ENCODE results near the gene GPM6B.

The GPM6B gene

DNA sequence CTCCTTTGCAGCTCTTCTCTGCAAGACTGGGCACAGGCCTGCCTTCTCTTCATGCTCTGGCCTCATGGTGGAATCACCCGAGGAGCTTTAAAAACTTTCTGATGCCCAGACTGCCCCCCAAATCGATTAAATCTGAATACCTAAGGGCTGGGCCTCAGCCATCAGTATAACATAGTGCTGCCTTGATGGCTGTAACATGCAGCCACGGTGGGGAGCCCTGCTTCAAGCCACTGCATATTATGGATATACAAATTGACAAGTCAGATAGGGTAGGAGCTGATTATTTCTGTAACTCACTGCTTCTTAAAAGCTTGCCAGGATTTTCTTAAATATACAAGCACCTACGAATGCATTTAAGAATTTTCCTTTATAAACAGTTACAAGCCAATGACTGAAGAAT lies 40.5 kb downstream of the GPM6B start:
- FAIRE-seq (no peak), DNase-seq (ENCODE audit: insufficient read length, low spot score) (no peak)
- TF ChIP-seq POLR2A (IDR thresholded peaks at IDR 0.05; ENCODE audit: low read depth, low read length) = no peak

DNA sequence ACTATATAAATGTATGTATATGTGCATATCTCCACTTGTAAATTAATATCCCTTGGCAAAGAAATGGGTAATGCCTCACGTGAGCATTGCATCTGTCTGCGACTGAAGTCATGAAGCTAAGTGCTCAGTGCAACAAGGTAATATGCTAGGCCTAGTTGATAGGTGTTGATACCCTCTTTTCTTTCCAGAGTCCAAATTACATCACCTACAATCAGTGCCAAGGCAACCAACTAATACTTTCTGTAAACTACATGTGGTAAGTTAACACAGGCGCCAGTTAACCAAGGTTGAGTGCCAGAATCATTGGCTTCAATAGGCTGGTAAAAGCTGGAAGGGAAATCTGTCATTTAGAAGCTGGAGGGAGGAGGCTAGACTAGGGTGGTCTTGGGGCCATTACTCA lies 41.1 kb downstream of the GPM6B start:
- no peak for TF ChIP-seq POU2F2 (IDR thresholded peaks at IDR 0.05; ENCODE audit: low read depth, low read length)
- TF ChIP-seq SPI1 (IDR thresholded peaks at IDR 0.05; ENCODE audit: low read depth, low read length) = no peak
- TF ChIP-seq POLR2AphosphoS5 (IDR thresholded peaks at IDR 0.05; ENCODE audit: low read depth, low read length) = no peak
- TF ChIP-seq PAX5 (IDR thresholded peaks at IDR 0.05; ENCODE audit: insufficient read depth, low read length, severe bottlenecking) = no peak
- TF ChIP-seq TAF1 (IDR thresholded peaks at IDR 0.05; ENCODE audit: low read depth, low read length) = no peak
- TF ChIP-seq POLR2A (IDR thresholded peaks at IDR 0.05; ENCODE audit: low read depth, low read length) = no peak
- DNase-seq (ENCODE audit: insufficient read length, low spot score) = no peak
- no peak for FAIRE-seq

DNA sequence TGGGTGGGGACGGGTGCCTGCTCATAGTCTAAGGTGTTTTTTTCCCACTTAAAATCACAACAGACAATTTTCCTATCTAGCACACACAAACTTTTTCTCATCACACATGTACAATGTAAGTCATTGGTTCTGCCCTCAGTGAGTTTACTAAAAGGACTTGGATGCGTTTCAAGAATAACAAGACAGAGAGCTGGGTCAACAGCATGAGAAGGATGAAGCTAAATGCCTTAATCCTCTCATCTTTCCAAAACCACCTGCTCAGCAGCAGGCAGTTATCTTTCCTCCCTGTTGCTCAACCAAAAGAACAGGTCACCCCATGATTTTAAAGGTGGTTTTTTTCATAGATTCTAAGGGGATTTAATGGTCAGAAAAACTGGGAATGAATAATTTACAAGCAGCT lies 42.2 kb downstream of the GPM6B start:
- DNase-seq (ENCODE audit: insufficient read length, low spot score) (no peak), FAIRE-seq (peak; percentile 64)
- no peak for TF ChIP-seq POU2F2 (IDR thresholded peaks at IDR 0.05; ENCODE audit: low read depth, low read length)
- TF ChIP-seq PAX5 (IDR thresholded peaks at IDR 0.05; ENCODE audit: insufficient read depth, low read length, severe bottlenecking) = no peak
- TF ChIP-seq POLR2A (IDR thresholded peaks at IDR 0.05; ENCODE audit: low read depth, low read length) = no peak
- no peak for TF ChIP-seq TAF1 (IDR thresholded peaks at IDR 0.05; ENCODE audit: low read depth, low read length)
- no peak for TF ChIP-seq SPI1 (IDR thresholded peaks at IDR 0.05; ENCODE audit: low read depth, low read length)
- TF ChIP-seq POLR2AphosphoS5 (IDR thresholded peaks at IDR 0.05; ENCODE audit: low read depth, low read length) = no peak

DNA sequence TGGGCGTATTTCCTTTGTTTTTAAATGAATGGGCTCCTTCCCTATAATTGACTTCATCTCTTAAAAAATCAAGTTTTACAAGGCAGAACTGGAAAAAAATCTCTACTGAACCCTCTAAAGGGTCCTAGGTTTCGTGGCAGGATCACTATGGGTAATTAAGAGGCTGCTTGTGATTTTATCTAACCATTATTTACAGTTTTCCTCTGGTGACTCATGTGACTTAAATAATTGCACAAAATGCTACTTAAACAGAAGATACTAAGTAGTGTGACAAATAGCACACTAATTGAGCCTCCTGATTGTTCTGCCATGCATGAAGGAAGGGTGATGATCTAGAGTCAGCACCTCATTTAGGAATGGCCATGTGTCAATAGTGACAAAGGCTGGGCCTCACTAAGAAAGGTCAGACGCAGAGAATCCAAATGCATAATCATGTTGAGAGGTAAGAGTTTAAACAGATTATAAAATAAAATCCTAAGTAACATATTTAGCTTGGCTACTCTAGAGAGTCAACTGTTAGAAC lies 46.8 kb downstream of the GPM6B start:
- TF ChIP-seq POU2F2 (IDR thresholded peaks at IDR 0.05; ENCODE audit: low read depth, low read length) (no peak), PAX5 (IDR thresholded peaks at IDR 0.05; ENCODE audit: insufficient read depth, low read length, severe bottlenecking) (no peak), TAF1 (IDR thresholded peaks at IDR 0.05; ENCODE audit: low read depth, low read length) (no peak)
- FAIRE-seq = no peak
- DNase-seq (ENCODE audit: insufficient read length, low spot score) = no peak

DNA sequence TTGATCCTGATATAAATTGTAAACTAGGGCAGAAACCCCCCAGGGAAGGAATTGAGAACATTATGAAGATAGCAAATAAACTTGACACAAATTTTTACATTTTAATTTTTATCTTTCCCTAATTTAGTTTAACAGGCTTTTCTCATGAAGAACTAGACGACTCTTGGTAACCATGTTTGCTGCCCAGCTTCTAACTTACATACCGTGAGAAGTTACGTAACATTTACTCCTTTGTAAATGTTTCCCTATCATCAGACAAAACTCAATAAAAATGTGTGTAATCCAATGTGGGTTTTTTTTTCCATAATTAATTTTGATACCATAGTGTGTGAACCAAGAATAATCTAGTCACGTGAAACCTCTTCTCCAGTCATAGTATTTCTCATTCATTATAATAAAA lies 48.0 kb downstream of the GPM6B start:
- DNase-seq (ENCODE audit: insufficient read length, low spot score) (no peak), FAIRE-seq (no peak)
- TF ChIP-seq POU2F2 (IDR thresholded peaks at IDR 0.05; ENCODE audit: low read depth, low read length) (no peak), POLR2A (IDR thresholded peaks at IDR 0.05; ENCODE audit: low read depth, low read length) (no peak), TAF1 (IDR thresholded peaks at IDR 0.05; ENCODE audit: low read depth, low read length) (no peak), SPI1 (IDR thresholded peaks at IDR 0.05; ENCODE audit: low read depth, low read length) (no peak), POLR2AphosphoS5 (IDR thresholded peaks at IDR 0.05; ENCODE audit: low read depth, low read length) (no peak), PAX5 (IDR thresholded peaks at IDR 0.05; ENCODE audit: insufficient read depth, low read length, severe bottlenecking) (no peak)

DNA sequence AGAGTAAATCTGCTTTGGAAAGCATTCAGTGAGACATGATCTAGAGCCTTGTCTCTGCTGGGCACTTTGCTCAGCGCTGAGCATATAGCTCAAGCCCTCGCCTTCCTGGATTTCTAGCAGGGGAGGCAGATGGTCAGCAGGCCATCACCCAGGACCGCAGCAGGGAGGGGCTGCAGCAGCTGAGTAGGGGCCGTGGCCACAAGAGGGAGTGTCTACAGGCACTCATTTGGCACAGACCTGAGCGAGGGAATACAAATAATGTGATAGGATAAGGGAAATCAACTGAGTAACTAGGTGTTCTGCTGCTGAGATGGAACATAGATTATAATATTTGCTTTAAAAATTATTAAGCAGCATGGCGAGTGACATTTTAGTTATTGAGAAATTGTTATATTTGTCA lies 52.1 kb downstream of the GPM6B start:
- DNase-seq (ENCODE audit: insufficient read length, low spot score) = no peak
- TF ChIP-seq PAX5 (IDR thresholded peaks at IDR 0.05; ENCODE audit: insufficient read depth, low read length, severe bottlenecking) = no peak
- TF ChIP-seq POLR2AphosphoS5 (IDR thresholded peaks at IDR 0.05; ENCODE audit: low read depth, low read length) = no peak
- no peak for TF ChIP-seq SPI1 (IDR thresholded peaks at IDR 0.05; ENCODE audit: low read depth, low read length)
- no peak for TF ChIP-seq POLR2A (IDR thresholded peaks at IDR 0.05; ENCODE audit: low read depth, low read length)
- no peak for TF ChIP-seq POU2F2 (IDR thresholded peaks at IDR 0.05; ENCODE audit: low read depth, low read length)
- TF ChIP-seq TAF1 (IDR thresholded peaks at IDR 0.05; ENCODE audit: low read depth, low read length) = no peak
- no peak for FAIRE-seq

DNA sequence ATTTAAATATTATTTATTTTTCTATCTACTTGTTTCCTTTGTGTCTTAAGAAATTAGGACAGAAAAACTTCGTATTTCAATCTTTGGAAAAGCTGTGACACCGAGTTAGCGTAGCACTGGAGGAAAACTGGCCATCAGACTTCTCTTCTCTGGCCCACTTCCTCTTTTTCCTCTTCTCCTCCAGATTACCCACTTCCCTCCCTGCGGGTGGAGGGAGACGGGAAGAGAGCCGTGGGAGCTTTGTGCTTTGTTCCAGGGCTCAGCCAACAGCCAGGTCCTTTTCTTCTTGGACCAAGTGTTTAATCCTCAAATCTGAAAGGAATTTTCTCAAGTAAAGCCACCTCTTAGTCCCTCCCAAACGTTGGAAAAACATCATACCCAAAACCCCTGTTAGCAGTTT lies 52.6 kb downstream of the GPM6B start:
- DNase-seq (ENCODE audit: insufficient read length, low spot score) (no peak), FAIRE-seq (no peak)
- TF ChIP-seq POLR2AphosphoS5 (IDR thresholded peaks at IDR 0.05; ENCODE audit: low read depth, low read length) = no peak
- TF ChIP-seq SPI1 (IDR thresholded peaks at IDR 0.05; ENCODE audit: low read depth, low read length) = peak; percentile 85

DNA sequence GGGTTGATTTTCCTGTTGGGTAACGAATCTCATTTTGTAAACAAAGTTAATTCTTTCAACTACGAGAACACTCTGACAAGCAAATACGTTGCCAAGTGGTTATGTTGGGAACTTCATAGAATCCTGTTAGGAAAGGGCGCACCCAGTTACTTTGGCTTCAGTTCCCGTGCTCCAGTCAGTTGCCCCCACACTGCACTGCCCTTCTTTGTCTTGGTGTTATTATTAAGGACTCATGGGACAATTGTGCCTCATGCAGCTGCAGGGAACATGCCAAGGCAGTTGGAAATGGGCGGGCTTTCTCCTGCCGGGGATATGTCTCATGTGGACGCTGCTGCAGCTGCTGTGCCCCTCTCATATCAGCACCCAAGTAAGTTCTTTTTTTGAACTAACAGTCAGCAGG lies 53.4 kb downstream of the GPM6B start:
- TF ChIP-seq PAX5 (IDR thresholded peaks at IDR 0.05; ENCODE audit: insufficient read depth, low read length, severe bottlenecking) (no peak), TAF1 (IDR thresholded peaks at IDR 0.05; ENCODE audit: low read depth, low read length) (no peak), POU2F2 (IDR thresholded peaks at IDR 0.05; ENCODE audit: low read depth, low read length) (no peak), SPI1 (IDR thresholded peaks at IDR 0.05; ENCODE audit: low read depth, low read length) (no peak), POLR2AphosphoS5 (IDR thresholded peaks at IDR 0.05; ENCODE audit: low read depth, low read length) (no peak), POLR2A (IDR thresholded peaks at IDR 0.05; ENCODE audit: low read depth, low read length) (no peak)
- FAIRE-seq (peak; percentile 66), DNase-seq (ENCODE audit: insufficient read length, low spot score) (no peak)

DNA sequence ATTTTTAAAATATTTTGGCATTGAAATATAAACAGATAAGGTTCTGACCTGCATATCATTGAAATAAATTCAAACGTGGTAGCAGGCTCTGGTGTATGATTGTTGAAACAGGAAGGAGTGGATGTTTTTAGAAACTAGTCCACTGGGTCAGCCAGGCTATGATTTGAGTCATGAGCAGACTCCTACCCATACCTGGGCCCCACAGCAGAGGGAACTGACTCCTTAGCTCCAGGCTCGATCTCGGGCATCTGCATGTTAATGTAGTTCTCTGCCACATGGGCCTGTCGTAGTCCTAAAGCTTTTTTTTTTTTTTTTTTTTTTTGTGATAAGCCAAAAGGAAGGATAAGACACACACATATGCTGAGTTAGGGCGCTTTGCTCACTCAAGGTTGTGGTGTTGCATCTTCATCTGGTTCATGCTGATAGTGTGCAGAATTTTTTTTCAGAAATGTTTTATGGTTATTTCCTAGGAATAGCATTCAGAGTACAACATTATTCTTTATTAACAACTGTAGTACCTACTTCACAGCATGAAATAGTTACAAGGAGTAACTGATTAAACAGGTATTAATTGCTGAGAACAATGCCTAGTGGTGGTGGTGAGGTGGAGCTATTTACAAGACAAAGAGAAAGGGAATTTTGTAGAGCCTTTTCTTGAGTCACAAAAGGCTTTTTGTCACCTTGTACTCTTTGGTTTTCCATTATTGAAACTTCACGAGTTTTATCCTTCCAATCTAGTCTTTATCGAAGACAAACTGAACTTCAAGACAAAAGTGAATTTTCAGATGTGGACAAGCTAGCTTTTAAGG lies 55.1 kb downstream of the GPM6B start:
- FAIRE-seq (peak; percentile 94), DNase-seq (ENCODE audit: insufficient read length, low spot score) (peak; percentile 26)
- TF ChIP-seq SPI1 (IDR thresholded peaks at IDR 0.05; ENCODE audit: low read depth, low read length) = peak; percentile 74
- TF ChIP-seq POLR2A (IDR thresholded peaks at IDR 0.05; ENCODE audit: low read depth, low read length) = no peak

DNA sequence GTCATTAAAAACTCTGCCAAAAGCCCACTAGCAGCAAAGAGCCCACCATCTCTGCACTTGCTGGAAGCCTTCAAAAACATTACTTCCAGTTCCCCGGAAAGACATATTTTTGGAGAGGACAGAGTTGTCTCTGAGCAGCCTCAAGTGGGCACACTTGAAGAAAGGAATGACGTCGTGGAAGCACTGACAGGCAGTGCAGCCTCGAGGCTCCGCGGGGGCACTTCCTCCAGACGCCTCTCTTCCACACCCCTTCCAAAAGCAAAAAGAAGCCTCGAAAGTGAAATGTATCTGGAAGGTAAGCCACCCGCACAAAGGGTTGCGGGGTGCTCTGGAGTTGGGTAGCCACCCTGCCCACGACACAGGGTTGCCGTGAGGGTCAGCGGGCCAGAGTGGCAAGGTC lies 56.5 kb downstream of the GPM6B start:
- TF ChIP-seq TAF1 (IDR thresholded peaks at IDR 0.05; ENCODE audit: low read depth, low read length) (no peak), PAX5 (IDR thresholded peaks at IDR 0.05; ENCODE audit: insufficient read depth, low read length, severe bottlenecking) (no peak), SPI1 (IDR thresholded peaks at IDR 0.05; ENCODE audit: low read depth, low read length) (no peak), POLR2AphosphoS5 (IDR thresholded peaks at IDR 0.05; ENCODE audit: low read depth, low read length) (no peak), POU2F2 (IDR thresholded peaks at IDR 0.05; ENCODE audit: low read depth, low read length) (no peak), POLR2A (IDR thresholded peaks at IDR 0.05; ENCODE audit: low read depth, low read length) (no peak)
- DNase-seq (ENCODE audit: insufficient read length, low spot score) (no peak), FAIRE-seq (no peak)
